NCI-H2171 (cell line): ENCODE measurements around the gene SGSM1.

ENCODE experiments used
- DNase-seq: peaks from one replicate; lab custom pipeline; 2025; lab: John Stamatoyannopoulos, UW

The SGSM1 gene

GRCh38 chr22:24843048-24843447 lies 37.0 kb downstream of the SGSM1 start:
- DNase-seq: no peak

GRCh38 chr22:24845041-24845898 lies 39.3 kb downstream of the SGSM1 start:
- DNase-seq: no peak

DNA sequence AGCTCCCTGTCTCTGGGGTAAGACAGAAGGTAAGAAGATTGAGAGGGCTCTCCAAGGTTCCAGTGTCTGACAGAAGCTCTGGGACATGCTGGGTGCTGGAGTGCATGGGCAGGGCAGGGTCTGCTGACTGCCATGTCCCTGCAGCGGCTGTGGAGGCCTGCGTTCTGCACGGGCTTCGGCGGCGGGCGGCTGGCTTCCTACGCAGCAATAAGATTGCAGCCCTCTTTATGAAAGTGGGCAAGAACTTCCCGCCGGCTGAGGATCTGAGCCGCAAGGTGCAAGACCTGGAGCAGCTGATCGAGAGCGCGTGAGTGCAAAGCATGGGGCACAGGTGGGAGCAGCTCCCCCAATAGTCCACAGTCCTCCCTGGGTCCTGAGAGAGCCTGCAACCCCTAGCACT lies 41.5 kb downstream of the SGSM1 start:
- no peak for DNase-seq

DNA sequence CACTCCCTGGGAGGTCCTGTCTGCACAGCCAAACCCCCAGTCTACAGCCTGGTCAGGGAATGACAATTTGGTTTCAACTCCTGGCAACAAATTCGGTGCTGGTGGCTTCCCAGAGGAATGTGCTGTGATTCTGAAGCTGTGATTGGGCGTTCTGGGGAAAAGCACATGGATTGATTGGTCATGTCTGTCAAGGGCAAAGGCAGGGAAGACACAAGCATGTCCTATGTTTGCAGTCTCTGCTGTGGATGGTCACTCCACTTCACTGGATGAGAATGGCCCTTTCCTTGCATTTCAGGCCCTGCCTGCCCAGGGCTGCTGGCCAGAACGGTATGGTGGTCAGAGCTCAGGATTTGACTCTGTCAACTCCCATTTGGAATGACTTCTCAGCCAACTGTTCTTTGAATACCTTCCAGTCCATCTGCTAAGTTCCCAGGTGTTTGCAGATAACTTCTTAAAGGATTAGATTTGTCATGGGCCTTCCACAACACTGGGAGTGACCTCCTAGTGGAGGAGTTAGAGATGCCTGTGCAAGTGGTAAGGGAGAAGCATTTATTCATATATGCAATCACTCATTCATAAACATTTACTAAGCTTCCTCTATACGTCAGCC lies 42.7 kb downstream of the SGSM1 start:
- no peak for DNase-seq

GRCh38 chr22:24855794-24856193 lies 49.8 kb downstream of the SGSM1 start:
- no peak for DNase-seq

DNA sequence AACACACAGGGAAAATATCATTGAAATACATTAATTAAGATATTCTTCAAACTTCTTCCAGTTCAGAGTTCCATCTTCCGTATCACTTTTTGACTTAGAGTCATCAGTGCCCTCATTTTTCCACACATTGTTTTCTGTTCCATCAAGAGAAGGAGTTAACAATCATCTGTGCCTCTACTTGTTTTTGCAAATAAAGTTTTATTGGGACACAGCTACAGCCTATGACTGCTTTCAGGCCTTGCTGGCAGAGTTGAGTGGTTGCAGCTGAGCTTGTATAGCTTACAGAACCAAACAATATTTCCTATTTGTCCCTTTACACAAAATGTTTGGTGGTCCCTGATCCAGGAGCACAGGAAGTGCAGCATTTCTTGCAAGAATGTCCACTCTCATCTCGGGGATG lies 51.6 kb downstream of the SGSM1 start:
- no peak for DNase-seq

GRCh38 chr22:24859587-24859986 lies 53.6 kb downstream of the SGSM1 start:
- no peak for DNase-seq

DNA sequence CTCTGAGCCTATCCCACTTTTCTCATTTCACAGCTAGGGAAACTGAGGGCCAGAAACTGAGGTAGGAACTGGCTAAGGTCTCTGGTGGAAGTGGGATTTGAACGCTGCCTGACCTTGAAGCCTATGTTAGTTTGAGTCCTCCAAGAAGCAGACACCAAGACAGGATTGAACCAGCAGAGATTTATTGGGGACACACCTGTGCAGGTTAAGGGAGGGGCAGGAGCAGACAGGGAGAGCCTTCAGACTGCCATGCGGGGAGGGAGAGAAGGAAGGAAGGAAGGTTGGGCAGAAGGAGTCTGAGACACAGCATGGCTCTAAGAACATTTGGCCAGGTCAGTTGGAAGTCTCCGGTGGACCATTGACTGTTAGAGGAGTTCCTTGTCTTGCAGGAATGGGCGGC lies 59.5 kb downstream of the SGSM1 start:
- DNase-seq: no peak

GRCh38 chr22:24867323-24868022 lies 61.5 kb downstream of the SGSM1 start:
- no peak for DNase-seq

DNA sequence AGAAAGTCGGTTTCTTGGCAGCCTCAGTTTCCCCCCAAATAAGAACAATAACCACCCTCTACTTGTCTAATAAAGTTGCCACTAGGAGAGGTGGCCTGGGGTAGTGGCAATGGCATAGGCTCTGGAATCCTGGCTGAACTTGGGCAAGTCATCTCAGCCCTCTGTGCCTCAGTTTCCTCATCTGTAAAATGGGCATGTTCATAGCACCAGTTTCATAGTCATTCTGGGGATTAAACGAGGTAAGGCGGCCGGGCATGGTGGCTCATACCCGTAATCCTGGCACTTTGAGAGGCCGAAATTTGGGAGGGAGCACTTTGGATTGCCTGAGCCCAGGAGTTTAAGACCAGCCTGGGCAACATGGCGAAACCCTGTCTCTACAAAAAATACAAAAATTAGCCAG lies 63.0 kb downstream of the SGSM1 start:
- DNase-seq: no peak

GRCh38 chr22:24871611-24872205 lies 65.7 kb downstream of the SGSM1 start:
- no peak for DNase-seq

- peak; percentile 34 for DNase-seq
Measured at GRCh38 chr22:24873226-24873625, 67.2 kb downstream of the SGSM1 start.

DNA sequence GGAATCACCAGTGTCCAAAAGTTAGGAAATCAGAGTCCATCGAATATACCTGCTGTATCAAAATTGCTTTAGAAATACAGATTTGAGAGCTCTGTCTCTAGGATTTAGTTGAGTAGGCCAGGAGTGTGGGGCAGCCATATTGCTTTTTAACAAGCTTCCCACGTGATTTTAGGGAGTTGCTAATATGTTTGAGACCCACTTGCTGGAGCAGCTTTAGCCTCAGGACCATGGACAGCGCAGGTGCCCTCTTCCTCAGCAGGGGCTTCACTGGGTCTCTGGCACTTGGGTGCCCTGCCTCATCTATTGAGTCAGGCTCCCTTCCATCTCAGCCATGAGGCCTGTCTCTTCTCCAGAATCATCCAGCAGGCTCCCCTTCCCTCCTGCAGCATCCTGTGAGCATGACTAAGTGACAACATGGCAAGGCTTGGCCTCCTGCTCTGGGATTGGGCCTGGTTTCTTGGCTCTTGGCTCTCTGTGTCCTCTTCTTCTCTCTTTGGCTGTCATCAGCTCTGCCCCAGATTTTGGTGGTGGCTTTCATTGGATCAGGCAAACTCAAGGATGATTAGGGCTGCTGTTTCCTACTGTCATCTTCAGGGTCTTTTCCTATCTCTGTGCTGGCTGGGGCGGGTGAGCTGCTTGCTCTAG lies 70.0 kb downstream of the SGSM1 start:
- no peak for DNase-seq

DNA sequence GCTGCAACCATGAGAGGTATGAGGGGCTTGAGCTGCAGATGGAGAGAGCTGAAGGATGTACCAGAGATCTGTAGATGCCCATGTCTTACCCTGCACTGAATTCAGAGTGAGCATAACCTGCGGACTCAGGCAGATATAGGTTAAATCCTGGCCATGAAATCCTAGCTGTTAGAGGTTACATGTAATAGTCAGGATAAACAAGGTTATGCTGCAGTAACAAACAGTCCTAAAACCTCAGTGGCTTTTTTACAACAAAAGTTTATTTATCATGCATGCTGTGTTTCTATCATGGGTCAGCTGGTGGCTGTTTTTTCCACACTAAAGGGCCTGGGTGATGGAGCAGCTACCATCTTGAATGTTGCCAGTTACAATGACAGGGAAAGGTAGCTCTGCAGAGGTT lies 70.7 kb downstream of the SGSM1 start:
- no peak for DNase-seq

DNA sequence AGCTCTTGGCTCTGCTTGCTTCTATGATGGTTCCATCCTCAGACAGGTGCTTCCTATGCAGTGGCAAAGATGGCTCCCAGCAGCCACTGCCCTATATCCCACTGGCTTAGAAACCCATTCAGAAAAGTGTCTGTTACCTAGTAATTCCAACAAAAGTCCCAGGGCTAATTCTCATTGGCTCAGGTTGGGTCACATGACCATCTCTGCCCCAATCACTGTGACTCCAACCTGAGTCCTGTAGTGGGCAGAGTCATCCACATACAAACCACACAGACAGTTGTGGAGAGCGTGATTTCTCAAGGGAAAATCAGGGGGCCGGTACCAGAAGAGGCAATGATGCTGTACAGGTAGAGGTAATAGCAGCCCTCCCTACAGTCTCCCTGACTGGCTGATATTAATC lies 73.0 kb downstream of the SGSM1 start:
- no peak for DNase-seq

GRCh38 chr22:24883432-24883831 lies 77.4 kb downstream of the SGSM1 start:
- no peak for DNase-seq

- no peak for DNase-seq
Measured at GRCh38 chr22:24887260-24887659, 81.2 kb downstream of the SGSM1 start.

DNA sequence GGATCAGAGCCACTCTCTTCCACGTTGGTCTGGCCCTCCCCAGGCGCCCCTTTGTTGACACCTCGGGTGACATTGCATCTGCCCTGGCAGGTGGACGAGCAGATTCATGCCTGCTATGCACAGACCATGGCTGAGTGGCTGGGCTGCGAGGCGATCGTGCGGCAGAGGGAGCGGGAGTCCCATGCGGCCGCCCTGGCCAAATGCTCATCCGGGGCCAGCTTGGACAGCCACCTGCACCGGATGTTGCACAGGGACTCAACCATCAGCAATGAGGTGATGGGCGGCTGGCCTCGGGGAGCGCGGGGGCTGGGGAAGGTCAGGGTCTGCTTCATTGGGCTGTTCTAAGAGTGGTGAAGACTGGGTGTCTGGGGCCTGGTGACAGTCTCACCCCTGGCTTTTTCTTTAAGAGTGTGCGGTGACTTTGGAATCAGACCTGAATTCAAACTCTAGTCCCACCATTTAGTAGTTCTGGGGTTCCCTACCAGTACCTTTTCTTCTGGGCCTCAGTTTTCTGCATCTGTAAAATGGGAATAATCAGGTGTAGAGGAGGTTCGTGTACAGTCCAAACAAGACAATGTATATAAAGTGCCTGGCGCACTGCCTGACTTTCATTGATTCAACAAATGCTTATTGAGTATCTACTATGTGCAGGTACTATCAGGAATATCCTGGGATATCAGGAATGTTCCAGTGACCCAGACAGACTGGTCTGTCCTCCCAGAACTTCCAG lies 87.5 kb downstream of the SGSM1 start:
- DNase-seq: no peak

DNA sequence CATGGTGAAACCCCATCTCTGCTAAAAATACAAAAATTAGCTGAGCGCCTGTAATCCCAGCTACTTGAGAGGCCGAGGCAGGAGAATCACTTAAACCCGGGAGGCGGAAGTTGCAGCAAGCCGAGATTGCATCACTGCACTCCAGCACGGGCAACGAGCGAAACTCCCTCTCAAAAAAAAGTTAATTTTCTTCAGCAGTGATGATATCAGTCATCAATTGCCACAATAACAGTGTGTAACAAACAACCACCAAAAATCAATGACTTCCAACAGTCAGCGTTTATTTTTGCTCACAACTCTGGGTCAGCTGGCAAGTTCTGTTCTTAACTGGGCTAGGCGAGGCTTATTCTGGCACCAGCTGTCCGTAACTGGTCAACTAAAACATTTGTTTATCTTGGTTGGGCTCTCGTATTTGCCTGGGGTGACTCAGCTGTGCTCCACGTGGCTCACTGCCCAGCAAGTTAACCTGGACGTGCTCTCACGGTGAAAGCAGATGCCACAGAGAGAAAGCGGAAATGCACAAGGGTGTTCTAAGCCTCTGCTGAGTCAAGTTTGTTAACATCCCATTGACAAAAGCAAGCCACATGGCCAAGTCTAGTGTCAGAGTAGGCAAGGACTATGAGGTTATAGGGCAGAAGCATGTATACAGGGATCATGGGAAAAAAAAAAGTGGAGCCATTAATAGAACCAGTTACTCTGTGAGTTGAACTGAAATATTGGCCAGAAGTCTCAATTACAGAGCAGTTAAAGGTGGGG lies 88.4 kb downstream of the SGSM1 start:
- DNase-seq: no peak

GRCh38 chr22:24894998-24895397 lies 89.0 kb downstream of the SGSM1 start:
- no peak for DNase-seq

DNA sequence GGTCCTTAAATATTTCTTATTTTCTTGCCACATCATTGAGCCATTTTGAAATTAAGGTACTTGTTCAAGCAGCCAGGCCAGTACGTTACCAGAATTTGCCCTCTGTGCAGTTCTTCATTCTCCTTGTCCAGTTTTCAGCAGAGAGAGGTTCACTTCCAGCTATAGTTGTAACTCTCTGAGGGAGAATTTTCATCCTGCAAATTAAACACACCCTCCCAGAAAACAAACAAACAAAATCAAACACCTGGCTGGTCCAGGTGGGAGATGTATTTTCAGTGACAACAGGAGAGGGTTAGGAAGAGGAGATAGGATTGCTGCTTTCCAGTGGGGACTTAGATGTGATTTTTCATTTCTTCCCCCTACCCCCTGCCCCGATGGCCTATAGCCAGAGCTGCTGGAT lies 95.4 kb downstream of the SGSM1 start:
- no peak for DNase-seq
